Stimulated activated naive CD8-positive, alpha-beta T cell treated with anti-CD3 and anti-CD28 coated beads, Interleukin-15, Interleukin-2, amounts not matched to agents 100 ng/mL and 50 ng/mL, for 24 hours (primary cell): Measurements from ENCODE around the gene CNGA2.

ENCODE experiments used
- H3K27ac Mint-ChIP-seq: one replicate; pipeline ENCODE4 v1.8.0; 2021; ENCODE audit warnings: mild to moderate bottlenecking, mixed read lengths
- H3K27me3 Mint-ChIP-seq: one replicate; pipeline ENCODE4 v1.8.0; 2021; ENCODE audit warnings: mixed read lengths
- H3K36me3 Mint-ChIP-seq: one replicate; pipeline ENCODE4 v1.8.0; 2021; ENCODE audit warnings: low read depth, mixed read lengths
- H3K4me1 Mint-ChIP-seq: one replicate; pipeline ENCODE4 v1.8.0; 2021; ENCODE audit warnings: low read depth, mixed read lengths
- H3K4me3 Mint-ChIP-seq: one replicate; pipeline ENCODE4 v1.8.0; 2021; ENCODE audit warnings: mild to moderate bottlenecking, mixed read lengths
- H3K9me3 Mint-ChIP-seq: one replicate; pipeline ENCODE4 v1.8.0; 2021; ENCODE audit warnings: mixed read lengths

The CNGA2 gene

DNA sequence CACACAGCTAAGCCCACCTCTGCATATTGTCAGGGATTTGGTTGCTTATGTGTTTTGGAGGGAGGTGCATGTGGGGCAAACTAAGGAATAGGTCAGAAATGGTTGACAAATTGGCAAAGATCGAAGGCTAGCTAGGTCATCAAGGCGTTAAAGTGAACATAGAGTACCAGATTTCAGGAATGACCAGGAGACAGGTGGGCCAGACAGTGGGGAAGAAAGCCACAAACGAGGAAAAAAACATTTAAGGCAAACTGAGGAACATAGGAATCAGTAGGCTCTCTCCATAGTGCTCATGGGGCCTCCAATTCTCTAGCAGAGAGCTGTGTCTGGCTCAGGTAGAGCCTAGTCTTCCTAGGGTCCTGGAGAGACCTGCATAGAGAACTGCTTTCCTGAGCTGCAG is 57.4 kb downstream of the CNGA2 start:
- no peaks in the 10 kb centered on the region for H3K27me3 Mint-ChIP-seq
- H3K9me3 Mint-ChIP-seq = no peaks in the 10 kb centered on the region

GRCh38 chrX:151792505-151792904 is 58.0 kb downstream of the CNGA2 start:
- Mint-ChIP-seq H3K4me1 (no peaks in the 10 kb centered on the region), H3K36me3 (no peaks in the 10 kb centered on the region), H3K9me3 (no peaks in the 10 kb centered on the region), H3K4me3 (no peak overlapping the region), H3K27me3 (no peaks in the 10 kb centered on the region), H3K27ac (no peak overlapping the region)

More for the DNA sequence above, 57.4 kb downstream of the CNGA2 start:
- no peaks in the 10 kb centered on the region for H3K36me3 Mint-ChIP-seq
- H3K4me1 Mint-ChIP-seq = no peaks in the 10 kb centered on the region
- H3K4me3 Mint-ChIP-seq = no peak overlapping the region
- H3K27ac Mint-ChIP-seq = no peak overlapping the region

GRCh38 chrX:151793886-151794285 is 59.3 kb downstream of the CNGA2 start:
- no peaks in the 10 kb centered on the region for H3K9me3 Mint-ChIP-seq
- H3K27me3 Mint-ChIP-seq = no peaks in the 10 kb centered on the region
- H3K36me3 Mint-ChIP-seq = no peaks in the 10 kb centered on the region
- no peak overlapping the region for H3K4me3 Mint-ChIP-seq
- H3K4me1 Mint-ChIP-seq = no peaks in the 10 kb centered on the region
- no peak overlapping the region for H3K27ac Mint-ChIP-seq
